Activated T-cell treated with anti-CD3 and anti-CD28 coated beads, Interleukin-2, amount 50 U/mL, for 4 hours (primary cell): Measurements from ENCODE around the gene TRIM43. TPM values are rescaled to one million over a fixed set of nuclear protein-coding genes. Genes with fewer than 3 reads are reported as not detected.
"Not testable (repeated sequence)": the region's sequence is repeated elsewhere in the genome, so short reads cannot be mapped to it uniquely, and the experiment has no call there.

Source experiments
- ATAC-seq, 2 donors: fragments of 200-7000 bp; cut with Tn5 transposase; one replicate each; pipeline ENCODE4 v1.10.0; 2021
- DNase-seq: peaks from one replicate; pipeline ENCODE4 v3.0.0-alpha.2; 2020
- H3K27me3 Mint-ChIP-seq: one replicate; pipeline ENCODE4 v1.8.0; 2021; ENCODE audit warnings: low read depth, mixed read lengths
- H3K36me3 Mint-ChIP-seq: one replicate; pipeline ENCODE4 v1.8.0; 2022; ENCODE audit warnings: mixed read lengths; ENCODE audit not compliant: insufficient read depth
- H3K4me1 Mint-ChIP-seq: one replicate; pipeline ENCODE4 v1.8.0; 2021; ENCODE audit warnings: low read depth, mixed read lengths
- H3K4me3 Mint-ChIP-seq: one replicate; pipeline ENCODE4 v1.8.0; 2021; ENCODE audit warnings: mild to moderate bottlenecking, moderate library complexity, mixed read lengths
- H3K9me3 Mint-ChIP-seq: one replicate; pipeline ENCODE4 v1.8.0; 2021; ENCODE audit warnings: mixed read lengths
- total RNA-seq, 3 donors: library from RNA; stranded (reverse); gene quantifications; one replicate each; pipeline ENCODE4 v1.2.1, GENCODE V29; 2021

The TRIM43 gene
- total RNA-seq, 3 donors from 2014 or later = not detected

DNA sequence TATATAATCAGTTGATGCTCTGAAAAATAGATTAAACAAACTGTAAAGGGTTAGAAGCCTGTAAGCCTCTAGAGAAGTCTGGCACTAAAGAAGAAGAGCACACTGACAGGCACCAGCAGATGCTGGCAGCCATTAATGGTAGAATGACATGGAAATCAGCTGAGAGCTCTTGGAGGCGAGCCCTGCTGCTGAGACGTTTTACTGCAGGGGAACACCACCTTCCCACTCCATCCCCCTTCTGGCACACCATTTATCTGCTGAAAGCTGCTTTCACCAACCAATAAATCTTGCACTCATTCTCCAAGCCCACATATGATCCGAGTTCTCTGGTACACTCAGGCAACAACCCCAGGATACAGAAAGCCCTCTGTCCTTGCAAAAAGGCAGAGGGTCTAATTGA lies 16.6 kb downstream of the TRIM43 start:
- not testable (repeated sequence) for H3K36me3 Mint-ChIP-seq, H3K27me3 Mint-ChIP-seq, ATAC-seq, DNase-seq, H3K4me3 Mint-ChIP-seq, H3K4me1 Mint-ChIP-seq, H3K9me3 Mint-ChIP-seq

- ATAC-seq, H3K4me3 Mint-ChIP-seq, DNase-seq, H3K36me3 Mint-ChIP-seq, H3K27me3 Mint-ChIP-seq, H3K9me3 Mint-ChIP-seq, H3K4me1 Mint-ChIP-seq: not testable (repeated sequence)
Observed at GRCh38 chr2:95609764-95610163, 18.0 kb downstream of the TRIM43 start.

- not testable (repeated sequence) for H3K4me1 Mint-ChIP-seq, H3K36me3 Mint-ChIP-seq, H3K9me3 Mint-ChIP-seq, H3K27me3 Mint-ChIP-seq, ATAC-seq, DNase-seq, H3K4me3 Mint-ChIP-seq
Observed at GRCh38 chr2:95613048-95613447, 21.2 kb downstream of the TRIM43 start.

GRCh38 chr2:95622728-95623127 lies 30.9 kb downstream of the TRIM43 start:
- DNase-seq, ATAC-seq, H3K36me3 Mint-ChIP-seq, H3K4me1 Mint-ChIP-seq, H3K4me3 Mint-ChIP-seq, H3K27me3 Mint-ChIP-seq, H3K9me3 Mint-ChIP-seq: not testable (repeated sequence)

GRCh38 chr2:95630987-95631386 lies 39.2 kb downstream of the TRIM43 start:
- ATAC-seq, H3K4me1 Mint-ChIP-seq, H3K27me3 Mint-ChIP-seq, H3K4me3 Mint-ChIP-seq, DNase-seq, H3K36me3 Mint-ChIP-seq, H3K9me3 Mint-ChIP-seq: not testable (repeated sequence)

DNA sequence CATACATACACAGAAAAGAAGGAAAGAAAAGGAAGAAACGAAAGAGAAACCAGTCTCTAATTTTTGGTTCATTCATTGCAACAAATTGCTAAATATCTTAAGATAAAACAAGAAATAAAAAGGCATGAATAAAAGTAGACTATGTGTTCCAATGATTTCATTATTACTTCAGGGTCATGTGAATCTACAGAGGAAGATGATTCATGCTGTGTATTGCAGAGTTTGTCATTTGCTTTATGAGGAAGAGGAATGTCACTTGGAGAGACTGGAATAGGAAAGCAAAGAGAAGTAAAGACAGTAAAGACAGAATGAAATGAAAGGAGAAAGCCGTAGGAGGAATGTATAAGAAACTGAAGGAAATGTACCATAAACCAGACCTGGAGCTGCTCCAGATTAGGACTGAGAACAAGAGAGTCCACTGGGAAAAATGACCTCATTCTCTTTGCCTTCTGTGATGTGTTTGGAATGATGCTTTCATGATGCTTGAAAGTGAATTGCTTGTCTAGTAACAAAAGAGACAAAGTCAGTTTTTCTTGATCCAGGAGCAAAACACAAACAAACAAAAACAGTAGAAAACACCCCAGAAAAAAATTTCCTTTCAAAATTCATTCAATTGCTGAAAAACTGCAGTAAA lies 41.9 kb downstream of the TRIM43 start:
- not testable (repeated sequence) for H3K9me3 Mint-ChIP-seq, DNase-seq, H3K4me3 Mint-ChIP-seq, H3K27me3 Mint-ChIP-seq, ATAC-seq, H3K4me1 Mint-ChIP-seq, H3K36me3 Mint-ChIP-seq

DNA sequence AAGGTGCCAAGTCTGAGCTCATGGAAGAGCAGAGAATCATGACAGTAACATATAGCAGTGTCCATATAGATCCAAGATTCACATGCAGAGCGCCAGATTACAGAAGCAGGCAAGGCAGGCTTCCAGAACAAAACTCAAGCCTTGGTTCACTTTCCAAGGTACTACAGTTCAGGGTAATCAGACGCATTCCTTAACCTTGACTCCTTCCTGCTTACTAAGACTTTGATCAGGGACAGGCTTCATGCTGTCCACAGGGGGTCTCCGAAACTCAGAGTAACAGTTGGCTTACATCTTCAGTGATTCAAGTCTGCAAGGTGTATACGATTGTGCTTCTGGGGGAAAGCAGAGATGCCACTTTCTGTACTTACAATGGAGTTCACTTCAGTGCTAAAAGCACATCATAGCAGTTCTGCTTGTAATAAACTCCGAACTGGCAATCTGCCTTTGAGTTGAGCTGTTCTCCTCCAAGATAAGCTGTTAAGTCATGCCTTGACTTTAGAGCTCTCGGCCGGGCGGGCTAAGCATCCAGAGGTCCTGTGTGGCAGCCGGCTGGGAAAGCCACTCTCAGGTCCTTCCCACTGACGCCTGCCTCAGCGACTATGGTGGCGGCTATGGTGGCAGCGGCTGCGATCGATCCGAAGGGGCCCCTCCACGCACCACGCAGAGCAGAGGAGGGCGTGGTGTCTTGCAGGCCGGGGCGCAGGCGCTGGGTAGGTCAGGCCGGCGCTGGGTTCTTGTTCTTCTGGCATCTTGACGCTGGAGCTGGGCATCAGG lies 48.9 kb downstream of the TRIM43 start:
- not testable (repeated sequence) for H3K4me3 Mint-ChIP-seq, H3K27me3 Mint-ChIP-seq

GRCh38 chr2:95641289-95641575 lies 49.4 kb downstream of the TRIM43 start:
- not testable (repeated sequence) for H3K36me3 Mint-ChIP-seq, H3K9me3 Mint-ChIP-seq, DNase-seq, H3K27me3 Mint-ChIP-seq, H3K4me1 Mint-ChIP-seq, ATAC-seq, H3K4me3 Mint-ChIP-seq

More for the DNA sequence above, 48.9 kb downstream of the TRIM43 start:
- H3K9me3 Mint-ChIP-seq, H3K4me1 Mint-ChIP-seq, ATAC-seq, H3K36me3 Mint-ChIP-seq, DNase-seq: not testable (repeated sequence)

DNA sequence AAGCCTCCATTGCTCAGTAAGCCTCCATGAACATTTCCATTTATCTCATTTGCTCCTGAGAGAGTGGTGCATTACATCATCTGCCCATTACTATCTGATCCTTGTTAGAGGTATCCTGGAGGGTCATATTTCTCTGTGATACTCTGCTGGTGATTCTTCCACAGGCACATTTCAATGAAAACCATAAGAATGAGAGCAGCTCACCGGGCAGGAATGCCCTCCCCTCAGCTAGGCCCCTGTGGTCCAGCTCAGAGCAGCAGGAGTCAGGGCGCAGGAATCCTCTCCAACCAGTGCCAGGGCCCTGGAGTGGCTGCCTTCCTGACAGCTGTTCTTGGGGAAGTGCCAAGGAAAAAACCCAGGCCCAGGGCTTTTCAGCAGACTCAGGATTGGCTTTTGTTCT lies 50.0 kb downstream of the TRIM43 start:
- not testable (repeated sequence) for H3K36me3 Mint-ChIP-seq, DNase-seq, H3K27me3 Mint-ChIP-seq, ATAC-seq, H3K4me1 Mint-ChIP-seq, H3K9me3 Mint-ChIP-seq, H3K4me3 Mint-ChIP-seq

- DNase-seq, H3K4me3 Mint-ChIP-seq, H3K36me3 Mint-ChIP-seq, H3K9me3 Mint-ChIP-seq, H3K4me1 Mint-ChIP-seq, ATAC-seq, H3K27me3 Mint-ChIP-seq: not testable (repeated sequence)
Observed at GRCh38 chr2:95642360-95642759, 50.6 kb downstream of the TRIM43 start.

- not testable (repeated sequence) for H3K9me3 Mint-ChIP-seq, DNase-seq, ATAC-seq, H3K4me3 Mint-ChIP-seq, H3K27me3 Mint-ChIP-seq, H3K36me3 Mint-ChIP-seq, H3K4me1 Mint-ChIP-seq
Observed at GRCh38 chr2:95642951-95643350, 51.1 kb downstream of the TRIM43 start.

DNA sequence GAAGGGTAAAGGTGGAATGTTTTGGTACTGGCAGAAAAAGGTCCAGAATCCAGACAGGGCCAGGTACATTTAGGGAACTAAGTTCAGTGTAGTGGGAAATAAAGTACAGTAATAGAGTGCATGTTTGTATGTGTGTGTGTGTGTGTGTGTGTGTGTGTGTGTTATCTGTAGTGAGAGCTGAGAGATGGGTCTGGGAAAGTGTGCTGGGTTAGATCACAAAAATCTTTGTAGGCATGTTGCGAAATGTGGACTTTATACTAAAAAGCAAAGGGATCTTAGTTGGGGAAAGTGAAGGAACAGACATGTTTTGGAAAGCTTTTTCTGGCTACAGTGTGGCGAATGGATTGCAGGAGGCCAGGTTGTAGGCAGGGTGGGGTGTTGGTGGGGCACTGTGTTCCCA lies 53.5 kb downstream of the TRIM43 start:
- H3K4me3 Mint-ChIP-seq, DNase-seq, ATAC-seq, H3K9me3 Mint-ChIP-seq, H3K36me3 Mint-ChIP-seq, H3K27me3 Mint-ChIP-seq, H3K4me1 Mint-ChIP-seq: not testable (repeated sequence)

GRCh38 chr2:95646274-95646994 lies 54.6 kb downstream of the TRIM43 start:
- ATAC-seq, H3K4me1 Mint-ChIP-seq, H3K27me3 Mint-ChIP-seq, DNase-seq, H3K9me3 Mint-ChIP-seq, H3K4me3 Mint-ChIP-seq, H3K36me3 Mint-ChIP-seq: not testable (repeated sequence)

- H3K4me3 Mint-ChIP-seq, H3K4me1 Mint-ChIP-seq, DNase-seq, ATAC-seq, H3K9me3 Mint-ChIP-seq, H3K27me3 Mint-ChIP-seq, H3K36me3 Mint-ChIP-seq: not testable (repeated sequence)
Observed at GRCh38 chr2:95648894-95649544, 57.2 kb downstream of the TRIM43 start.
